K562 (cell line): ENCODE measurements around the gene CD274.

Experiments used
- CSDE1 ChIP-seq, 2 experiments: fragments of 450-650 bp; IDR thresholded peaks; 2 replicates each; pipeline ENCODE4 v1.6.1; 2016; ENCODE audit warnings: mild to moderate bottlenecking in 1 of 2
- EZH2 ChIP-seq: IDR thresholded peaks from 2 replicates; pipeline ENCODE4 v1.6.1; 2012; ENCODE audit warnings: low read depth, mild to moderate bottlenecking, inconsistent platforms, low read length, borderline replicate concordance
- JUN ChIP-seq, 2 experiments: sonication (generic) in 1 of 2; formaldehyde crosslinking in 1 of 2; IDR thresholded peaks; 2 replicates each; pipeline versions ENCODE4 v1.6.1 to v1.8.0; 2012 to 2022; ENCODE audit warnings: borderline replicate concordance in 2 of 2, mild to moderate bottlenecking in 2 of 2, improper control_type of control experiment in 1 of 2, low read depth in 1 of 2, low read length in 1 of 2, missing genetic modification reagents in 1 of 2
- ZBTB12 ChIP-seq: fragments of 250-450 bp; sonication (Bioruptor Pico); IDR thresholded peaks from 2 replicates; pipeline ENCODE4 v1.4.0; 2020
- ZNF639 ChIP-seq, 2 experiments: fragments of 200-800 bp in 1 of 2; sonication (Bioruptor generic) in 1 of 2; sonication (generic) in 1 of 2; formaldehyde crosslinking in 1 of 2; IDR thresholded peaks in 1 of 2; conservative IDR thresholded peaks in 1 of 2; 2 replicates each; pipeline versions ENCODE4 v1.5.0 to v1.6.1; 2016 to 2020; ENCODE audit warnings: missing compliant biosample characterization in 1 of 2, missing genetic modification characterization in 1 of 2, missing genetic modification reagents in 1 of 2
- TF ChIP-seq, protein P1 (sequence below): fragments of 250-450 bp; sonication (Bioruptor Pico); IDR thresholded peaks from 2 replicates; pipeline ENCODE4 v1.5.0; 2020; ENCODE audit warnings: mild to moderate bottlenecking

DNA sequence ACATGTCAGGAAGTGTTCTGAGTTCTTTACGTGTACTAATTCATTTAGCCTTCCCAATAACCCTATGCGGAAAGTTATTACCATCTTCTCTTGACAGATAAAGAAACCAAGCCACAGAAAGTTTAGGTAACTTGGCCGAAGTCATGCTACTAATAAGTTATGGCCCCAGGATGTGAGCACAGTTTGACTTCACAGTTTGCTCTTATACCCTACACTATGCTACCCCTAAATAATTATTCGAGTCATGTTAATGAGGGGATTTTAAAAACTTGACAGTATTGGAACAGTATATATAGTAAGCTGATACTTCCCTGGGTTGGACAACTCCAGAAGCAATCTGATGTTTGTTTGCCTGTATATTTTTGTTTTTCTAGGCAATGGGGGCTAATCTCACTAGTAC is 30.6 kb downstream of the CD274 start:
- no peak for TF ChIP-seq EZH2
- TF ChIP-seq JUN (IDR thresholded peaks at IDR 0.05; ENCODE audit: borderline replicate concordance, low read depth, low read length) = no peak
- TF ChIP-seq JUN (CRISPR knock-in tag; IDR thresholded peaks at IDR 0.05; ENCODE audit: borderline replicate concordance) = no peak
- TF ChIP-seq, protein P1, sequence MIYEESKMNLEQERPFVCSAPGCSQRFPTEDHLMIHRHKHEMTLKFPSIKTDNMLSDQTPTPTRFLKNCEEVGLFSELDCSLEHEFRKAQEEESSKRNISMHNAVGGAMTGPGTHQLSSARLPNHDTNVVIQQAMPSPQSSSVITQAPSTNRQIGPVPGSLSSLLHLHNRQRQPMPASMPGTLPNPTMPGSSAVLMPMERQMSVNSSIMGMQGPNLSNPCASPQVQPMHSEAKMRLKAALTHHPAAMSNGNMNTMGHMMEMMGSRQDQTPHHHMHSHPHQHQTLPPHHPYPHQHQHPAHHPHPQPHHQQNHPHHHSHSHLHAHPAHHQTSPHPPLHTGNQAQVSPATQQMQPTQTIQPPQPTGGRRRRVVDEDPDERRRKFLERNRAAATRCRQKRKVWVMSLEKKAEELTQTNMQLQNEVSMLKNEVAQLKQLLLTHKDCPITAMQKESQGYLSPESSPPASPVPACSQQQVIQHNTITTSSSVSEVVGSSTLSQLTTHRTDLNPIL (CRISPR knock-in tag) = no peak
- no peak for TF ChIP-seq ZBTB12 (CRISPR knock-in tag)
- no peak for TF ChIP-seq CSDE1 (IDR thresholded peaks at IDR 0.05)
- TF ChIP-seq ZNF639 (CRISPR knock-in tag; conservative IDR thresholded peaks at IDR 0.05 in 1 of 2, IDR thresholded peaks at IDR 0.05 in 1 of 2) = no peak
